SU-DHL-6 (cell line): ENCODE data around the gene MYO9A.

Experiments
- CTCF ChIP-seq: fragments of 200-600 bp; sonication (generic); IDR thresholded peaks from one replicate; pipeline ENCODE4 v1.5.1; 2017; ENCODE audit warnings: antibody characterized with exemption, mild to moderate bottlenecking, low read length, moderate library complexity; ENCODE audit not compliant: insufficient read depth, poor library complexity, severe bottlenecking
- EZH2phosphoT487 ChIP-seq: fragments of 200-600 bp; sonication (generic), shearing (Covaris generic); conservative IDR thresholded peaks from 2 replicates; pipeline ENCODE4 v1.6.1; 2018; ENCODE audit warnings: mild to moderate bottlenecking, antibody characterized with exemption, low read length, moderate library complexity, mixed read lengths

- TF ChIP-seq CTCF: no peak
- no peak for TF ChIP-seq EZH2phosphoT487
Observed at GRCh38 chr15:71798641-71799040, 319.3 kb downstream of the MYO9A start.
